Keratinocyte (primary cell): Measurements from ENCODE around the gene MEGF8. TPM values are rescaled to one million over a fixed set of nuclear protein-coding genes. Genes with fewer than 3 reads are reported as not detected.

Experiments used
- DNase-seq: peaks from one replicate; pipeline ENCODE4 v3.0.0-alpha.2; 2011; ENCODE audit warnings: low read depth, missing footprints, low spot score
- FAIRE-seq: peaks from 2 replicates; lab custom pipeline; 2011; peaks lifted over from hg19 to GRCh38; lab: Jason Lieb, UNC
- H2AFZ ChIP-seq: 2 replicates; pipeline ENCODE4 v1.6.0; 2012; ENCODE audit warnings: low read length, control low read depth, inconsistent platforms; ENCODE audit not compliant: control insufficient read depth
- H3K27ac ChIP-seq: 2 replicates; pipeline ENCODE4 v1.5.1; 2011; ENCODE audit warnings: low read length; ENCODE audit not compliant: control insufficient read depth, insufficient read depth
- H3K27me3 ChIP-seq: 3 replicates; pipeline ENCODE4 v1.6.0; 2011; ENCODE audit warnings: low read length; ENCODE audit not compliant: control insufficient read depth, insufficient read depth; ENCODE audit errors: extremely low read depth
- H3K36me3 ChIP-seq, 2 experiments: 2 replicates in 1 of 2; 3 replicates in 1 of 2; pipeline ENCODE4 v1.5.1; 2011; ENCODE audit warnings: low read length in 2 of 2, mild to moderate bottlenecking in 1 of 2; ENCODE audit not compliant: control insufficient read depth in 2 of 2, insufficient read depth in 2 of 2; ENCODE audit errors: extremely low read depth in 1 of 2
- H3K4me1 ChIP-seq: 3 replicates; pipeline ENCODE4 v1.5.1; 2011; ENCODE audit warnings: low read length; ENCODE audit not compliant: control insufficient read depth, insufficient read depth; ENCODE audit errors: extremely low read depth
- H3K4me2 ChIP-seq: 3 replicates; pipeline ENCODE4 v1.6.0; 2011; ENCODE audit warnings: low read depth, low read length; ENCODE audit not compliant: control insufficient read depth, insufficient read depth; ENCODE audit errors: extremely low read depth
- H3K4me3 ChIP-seq, 3 experiments: fragments of 200-600 bp in 1 of 3; sonication (generic) in 1 of 3; 2 replicates in 2 of 3; 3 replicates in 1 of 3; pipeline ENCODE4 v1.5.1; 2011 to 2016; ENCODE audit warnings: low read length in 3 of 3, mild to moderate bottlenecking in 3 of 3, control low read depth in 2 of 3, inconsistent platforms in 1 of 3, low read depth in 1 of 3, mixed read lengths in 1 of 3, mixed run types in 1 of 3, moderate library complexity in 1 of 3; ENCODE audit not compliant: control insufficient read depth in 2 of 3, insufficient read depth in 2 of 3; ENCODE audit errors: extremely low read depth in 1 of 3
- H3K79me2 ChIP-seq: 2 replicates; pipeline ENCODE4 v1.6.0; 2012; ENCODE audit warnings: low read length; ENCODE audit not compliant: control insufficient read depth, insufficient read depth
- H3K9ac ChIP-seq: 3 replicates; pipeline ENCODE4 v1.6.0; 2011; ENCODE audit warnings: low read length; ENCODE audit not compliant: control insufficient read depth, insufficient read depth; ENCODE audit errors: extremely low read depth
- H3K9me1 ChIP-seq: 3 replicates; pipeline ENCODE4 v1.6.0; 2011; ENCODE audit warnings: low read length; ENCODE audit not compliant: control insufficient read depth, insufficient read depth; ENCODE audit errors: extremely low read depth
- H3K9me3 ChIP-seq: 2 replicates; pipeline ENCODE4 v1.5.1; 2012; ENCODE audit warnings: low read depth, low read length; ENCODE audit not compliant: control insufficient read depth
- H4K20me1 ChIP-seq: 3 replicates; pipeline ENCODE4 v1.6.0; 2011; ENCODE audit warnings: low read length; ENCODE audit not compliant: control insufficient read depth, insufficient read depth; ENCODE audit errors: extremely low read depth
- CTCF ChIP-seq, 3 experiments: IDR thresholded peaks in 1 of 3; conservative IDR thresholded peaks in 1 of 3; optimal IDR thresholded peaks in 1 of 3; 2 replicates in 2 of 3; 3 replicates in 1 of 3; pipeline versions ENCODE3 to v1.5.1; 2011; ENCODE audit warnings: low read length in 3 of 3, mild to moderate bottlenecking in 3 of 3, moderate library complexity in 2 of 3, control low read depth in 1 of 3, inconsistent platforms in 1 of 3; ENCODE audit not compliant: insufficient read depth in 2 of 3; ENCODE audit errors: extremely low read depth in 1 of 3
- EZH2 ChIP-seq: IDR thresholded peaks from one replicate; pipeline ENCODE4 v1.6.1; 2012; ENCODE audit warnings: inconsistent platforms, mild to moderate bottlenecking, low read length, moderate library complexity
- dilution Hi-C: fragments of 300-500 bp; cut with MboI; formaldehyde crosslinking; loops from one replicate; pipeline ENCODE4 v1.7.0; 2020; ENCODE audit warnings: low sequenced_read_pairs; ENCODE audit not compliant: extremely low pct_ligation_motif_present
- polyA plus RNA-seq, 5 experiments: library from polyadenylated mRNA; depleted of rRNA in 3 of 5; stranded (reverse) in 3 of 5; stranded (forward) in 1 of 5; unstranded in 1 of 5; fragments of >200 nt; gene quantifications; 1 replicate in 1 of 5; 2 replicates in 3 of 5; 3 replicates in 1 of 5; pipeline versions ENCODE4 v1.2.1 to v1.2.3, GENCODE V29; 2011 to 2012; ENCODE audit warnings: missing spikeins in 2 of 5, low read depth in 1 of 5, low replicate concordance in 1 of 5

MEGF8 gene
- polyA plus RNA-seq, 1 donor (not counting 4 experiments of a cell fraction or from before 2014, with no cell fraction given): 4.1 TPM

DNA sequence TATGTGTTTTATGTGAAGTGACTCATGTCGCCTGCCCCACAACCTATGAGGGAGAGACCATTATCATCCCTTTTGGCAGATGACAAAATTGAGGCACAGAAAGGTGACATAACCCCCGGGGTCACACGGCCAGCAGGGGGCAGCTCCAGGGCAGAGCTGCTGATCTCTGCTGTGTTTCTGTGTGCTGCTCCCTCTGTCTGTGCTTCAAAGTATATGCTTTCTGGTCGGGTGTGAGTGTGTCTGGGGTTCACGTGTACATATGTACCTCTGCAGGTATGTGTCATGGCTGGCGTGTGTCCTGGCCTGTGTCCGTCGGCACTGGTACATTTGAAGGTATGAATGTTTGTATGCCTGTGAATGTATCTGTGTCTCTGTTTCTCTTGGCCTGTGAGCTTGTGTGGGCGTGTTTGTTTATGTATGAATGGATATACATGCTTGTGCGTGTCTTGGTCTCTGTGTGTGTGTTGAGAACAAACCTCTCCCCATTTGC, 94.7 kb downstream of the MEGF8 start:
- no peak overlapping the region for H3K4me3 ChIP-seq
- H4K20me1 ChIP-seq: no peaks in the 10 kb centered on the region
- H3K9ac ChIP-seq: peak overlapping the region; percentile 72
- H3K9me1 ChIP-seq: no peaks in the 10 kb centered on the region
- H3K9me3 ChIP-seq: no peaks in the 10 kb centered on the region
- peak overlapping the region; percentile 90 for H3K27ac ChIP-seq
- H3K27me3 ChIP-seq: no peaks in the 10 kb centered on the region
- H3K4me1 ChIP-seq: peaks cover 34% of the 10 kb centered on the region
- peak; percentile 95 for DNase-seq
- H3K36me3 ChIP-seq: peaks cover 0 to 5% of the 10 kb centered on the region in 2 experiments
- FAIRE-seq: peak; percentile 91
- H2AFZ ChIP-seq: no peak overlapping the region
- peak overlapping the region; percentile 90 for H3K4me2 ChIP-seq
- peak; percentile 84 to 99 (median 90) for TF ChIP-seq CTCF (optimal IDR thresholded peaks at IDR 0.05 in 1 of 3, IDR thresholded peaks at IDR 0.05 in 1 of 3, conservative IDR thresholded peaks at IDR 0.05 in 1 of 3; ENCODE audit: extremely low read depth in 1 of 3, insufficient read depth in 2 of 3, low read length in 3 of 3)
- no peak for TF ChIP-seq EZH2
- peaks cover 5% of the 10 kb centered on the region for H3K79me2 ChIP-seq
- dilution Hi-C loops: no loop called here

DNA sequence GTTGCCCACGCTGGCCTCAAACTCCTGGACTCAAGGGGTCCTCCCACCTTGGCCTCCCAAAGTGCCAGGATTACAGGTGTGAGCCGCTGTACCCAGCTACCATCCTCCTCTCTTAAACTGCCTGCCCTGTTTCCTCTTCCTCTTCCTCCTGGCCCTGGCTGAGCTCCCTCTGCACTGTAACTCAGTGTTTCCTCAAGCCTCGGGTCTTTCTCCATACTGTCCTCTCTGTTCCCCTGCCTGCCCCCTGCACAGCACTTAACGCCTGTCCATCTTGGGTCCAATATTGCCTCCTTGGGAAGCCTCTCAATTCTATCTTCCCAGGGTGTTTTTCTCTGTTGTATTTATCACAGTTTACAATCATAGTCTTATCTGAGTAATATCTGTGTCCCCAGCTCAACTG, 95.7 kb downstream of the MEGF8 start:
- peaks cover 34% of the 10 kb centered on the region for H3K4me1 ChIP-seq
- TF ChIP-seq CTCF (optimal IDR thresholded peaks at IDR 0.05 in 1 of 3, IDR thresholded peaks at IDR 0.05 in 1 of 3, conservative IDR thresholded peaks at IDR 0.05 in 1 of 3; ENCODE audit: extremely low read depth in 1 of 3, insufficient read depth in 2 of 3, low read length in 3 of 3) (no peak), EZH2 (no peak)
- no peaks in the 10 kb centered on the region for H3K9me3 ChIP-seq
- H3K9me1 ChIP-seq: no peaks in the 10 kb centered on the region
- H3K9ac ChIP-seq: peak overlapping the region; percentile 72
- dilution Hi-C loops: no loop called here
- H2AFZ ChIP-seq: no peak overlapping the region
- FAIRE-seq: no peak
- DNase-seq: no peak
- peak overlapping the region in 1 of 3 experiments; percentile 37 for H3K4me3 ChIP-seq
- no peaks in the 10 kb centered on the region for H4K20me1 ChIP-seq
- H3K4me2 ChIP-seq: peak overlapping the region; percentile 90
- peaks cover 0 to 4% of the 10 kb centered on the region in 2 experiments for H3K36me3 ChIP-seq
- peaks cover 5% of the 10 kb centered on the region for H3K79me2 ChIP-seq
- no peaks in the 10 kb centered on the region for H3K27me3 ChIP-seq
- H3K27ac ChIP-seq: peak overlapping the region; percentile 90
